CD4-positive, alpha-beta T cell (primary cell): ENCODE results near the gene NCAPG. TPM values are rescaled to one million over a fixed set of nuclear protein-coding genes. Genes with fewer than 3 reads are reported as not detected.

Experiments
- ATAC-seq: fragments of 200-7000 bp; cut with Tn5 transposase; one replicate; pipeline ENCODE4 v1.10.0; 2022; ENCODE audit warnings: mild to moderate bottlenecking; ENCODE audit not compliant: poor library complexity
- CTCF ChIA-PET: fragments of 350-600 bp; sonication (Branson Sonifier 250); formaldehyde crosslinking; loops from one replicate; lab custom pipeline; 2021; ENCODE audit warnings: antibody characterized with exemption, inconsistent platforms; lab: Charles Lee
- POLR2A ChIA-PET: fragments of 350-600 bp; sonication (Branson Sonifier 250); formaldehyde crosslinking; loops from one replicate; lab custom pipeline; 2021; ENCODE audit warnings: antibody characterized with exemption, inconsistent platforms; lab: Charles Lee
- DNase-seq, 14 experiments: peaks; one replicate each; pipeline ENCODE4 v3.0.0-alpha.2; 2013 to 2020; ENCODE audit warnings: mixed read lengths in 2 of 14
- H3K27ac ChIP-seq, 2 donors: one replicate each; pipeline versions ENCODE4 v1.5.1 to v1.7.0; 2013; ENCODE audit warnings: low read length in 2 of 2, low read depth in 1 of 2, mild to moderate bottlenecking in 1 of 2
- H3K27me3 ChIP-seq, 2 experiments: 1 replicate in 1 of 2; 2 replicates in 1 of 2; pipeline versions ENCODE4 v1.6.1 to v1.7.0; 2013; ENCODE audit warnings: low read length in 2 of 2, control low read depth in 1 of 2, mild to moderate bottlenecking in 1 of 2, moderate library complexity in 1 of 2; ENCODE audit not compliant: insufficient read depth in 2 of 2, control insufficient read depth in 1 of 2
- H3K36me3 ChIP-seq: one replicate; pipeline ENCODE4 v1.6.1; 2013; ENCODE audit warnings: low read length, control low read depth; ENCODE audit not compliant: insufficient read depth
- H3K4me1 ChIP-seq: one replicate; pipeline ENCODE4 v1.6.1; 2013; ENCODE audit warnings: low read length, control low read depth; ENCODE audit not compliant: insufficient read depth
- H3K4me3 ChIP-seq: one replicate; pipeline ENCODE4 v1.5.1; 2013; ENCODE audit warnings: mild to moderate bottlenecking, low read length, moderate library complexity
- H3K9me3 ChIP-seq, 2 experiments: 1 replicate in 1 of 2; 2 replicates in 1 of 2; pipeline versions ENCODE4 v1.6.1 to v1.7.0; 2013; ENCODE audit warnings: low read length in 2 of 2, mild to moderate bottlenecking in 2 of 2, control low read depth in 1 of 2, moderate library complexity in 1 of 2; ENCODE audit not compliant: control insufficient read depth in 1 of 2, insufficient read depth in 1 of 2
- H3K27ac Mint-ChIP-seq: one replicate; pipeline ENCODE4 v1.8.0; 2020; ENCODE audit warnings: mixed read lengths
- H3K27me3 Mint-ChIP-seq: one replicate; pipeline ENCODE4 v1.8.0; 2021; ENCODE audit warnings: mixed read lengths
- H3K36me3 Mint-ChIP-seq: one replicate; pipeline ENCODE4 v1.8.0; 2021; ENCODE audit warnings: low read depth, mixed read lengths
- H3K4me1 Mint-ChIP-seq: one replicate; pipeline ENCODE4 v1.8.0; 2021; ENCODE audit warnings: low read depth, mixed read lengths
- H3K4me3 Mint-ChIP-seq: one replicate; pipeline ENCODE4 v1.8.0; 2020; ENCODE audit warnings: mild to moderate bottlenecking, mixed read lengths
- H3K9me3 Mint-ChIP-seq: one replicate; pipeline ENCODE4 v1.8.0; 2020; ENCODE audit warnings: mixed read lengths
- CTCF ChIP-seq: fragments of 200-600 bp; IDR thresholded peaks from one replicate; pipeline ENCODE4 v1.8.0; 2022; ENCODE audit warnings: antibody characterized with exemption, mild to moderate bottlenecking
- intact Hi-C, 2 experiments: fragments of 100-400 bp; cut with DNase I in 1 of 2; cut with micrococcal nuclease in 1 of 2; formaldehyde crosslinking; loops; one replicate each; pipeline versions ENCODE4 v1.15.1 to v1.9.0; 2023 to 2025; cut with DNase I, micrococcal nuclease
- total RNA-seq, 174 experiments: library from RNA in 2 of 174; stranded (reverse) in 2 of 174; gene quantifications; one replicate each; pipeline ENCODE4 v1.2.3 and lab custom pipeline; 2021 to 2026

Gene NCAPG
- total RNA-seq, 2 experiments from 2014 or later = 0.58 to 0.61 TPM

- ChIA-PET CTCF (no interaction called here), POLR2A (interaction anchor here (0.6 kb wide), 1 partner anchor 31 kb away, joined by 3 read pairs; no protein-coding TSS in a partner anchor)
- DNase-seq (no peak), ATAC-seq (no peak)
- no peak overlapping the region for H3K27ac Mint-ChIP-seq
- no peaks in the 10 kb centered on the region for H3K36me3 ChIP-seq
- H3K9me3 ChIP-seq = no peaks in the 10 kb centered on the region
- peaks cover 27% of the 10 kb centered on the region for H3K36me3 Mint-ChIP-seq
- H3K9me3 Mint-ChIP-seq = no peaks in the 10 kb centered on the region
- H3K4me1 Mint-ChIP-seq = no peaks in the 10 kb centered on the region
- TF ChIP-seq CTCF = no peak
- H3K4me1 ChIP-seq = no peaks in the 10 kb centered on the region
- H3K27me3 ChIP-seq = no peaks in the 10 kb centered on the region
- H3K4me3 Mint-ChIP-seq = no peak overlapping the region
- H3K27me3 Mint-ChIP-seq = no peaks in the 10 kb centered on the region
- intact Hi-C loops = no loop called here
- no peak overlapping the region for H3K4me3 ChIP-seq
- H3K27ac ChIP-seq = no peak overlapping the region
These were observed 73.7 kb downstream of the NCAPG start for GRCh38 chr4:17884511-17884910.

- Mint-ChIP-seq H3K9me3 (no peaks in the 10 kb centered on the region), H3K27me3 (no peaks in the 10 kb centered on the region), H3K27ac (no peak overlapping the region), H3K4me3 (no peak overlapping the region), H3K36me3 (peaks cover 14% of the 10 kb centered on the region), H3K4me1 (no peaks in the 10 kb centered on the region)
- POLR2A ChIA-PET = no interaction called here
- intact Hi-C loops = no loop called here
- CTCF ChIA-PET = no interaction called here
- no peaks in the 10 kb centered on the region for H3K36me3 ChIP-seq
- no peaks in the 10 kb centered on the region for H3K4me1 ChIP-seq
- no peak overlapping the region for H3K4me3 ChIP-seq
- H3K27me3 ChIP-seq = no peaks in the 10 kb centered on the region
- no peaks in the 10 kb centered on the region for H3K9me3 ChIP-seq
- TF ChIP-seq CTCF = no peak
- ATAC-seq (no peak), DNase-seq (no peak)
- no peak overlapping the region for H3K27ac ChIP-seq
These were observed 78.9 kb downstream of the NCAPG start for GRCh38 chr4:17889692-17890091.

- no peak overlapping the region for H3K4me3 Mint-ChIP-seq
- CTCF ChIA-PET = no interaction called here
These were observed 83.6 kb downstream of the NCAPG start for GRCh38 chr4:17894421-17894820.

More at GRCh38 chr4:17894421-17894820, 83.6 kb downstream of the NCAPG start:
- Histone ChIP-seq H3K36me3 (no peaks in the 10 kb centered on the region), H3K9me3 (no peaks in the 10 kb centered on the region), H3K4me3 (no peak overlapping the region), H3K27ac (no peak overlapping the region), H3K4me1 (no peaks in the 10 kb centered on the region), H3K27me3 (no peaks in the 10 kb centered on the region)
- intact Hi-C loops = no loop called here
- Mint-ChIP-seq H3K9me3 (peaks cover 2% of the 10 kb centered on the region), H3K4me1 (no peaks in the 10 kb centered on the region), H3K36me3 (peaks cover 12% of the 10 kb centered on the region), H3K27me3 (no peaks in the 10 kb centered on the region), H3K27ac (no peak overlapping the region)
- no peak for TF ChIP-seq CTCF
- ATAC-seq (no peak), DNase-seq (no peak)
- POLR2A ChIA-PET = no interaction called here

Other genes with a start within 250 kb of the NCAPG start
- gene LAP3, start 233.8 kb upstream of the NCAPG start, total RNA-seq = 10 to 100 TPM; 61.6 TPM
- gene MED28, start 196.3 kb upstream of the NCAPG start, total RNA-seq = 10 to 100 TPM; 50.5 to 64.7 TPM
- not detected for gene FAM184B, start 29.4 kb upstream of the NCAPG start, total RNA-seq
- gene DCAF16, start 222 bp upstream of the NCAPG start, total RNA-seq = 10 to 100 TPM; 88.5 to 91.4 TPM
- gene LCORL, start 210.8 kb downstream of the NCAPG start, total RNA-seq = 1 to 10 TPM; 6.3 to 6.5 TPM